ENCODE measurements around the gene MAP2. TPM values are rescaled to one million over a fixed set of nuclear protein-coding genes. Genes with fewer than 3 reads are reported as not detected.

The MAP2 gene
- total RNA-seq, 1 experiment from 2014 or later, result 7.6 TPM

GRCh38 chr2:209472871-209473270, 49.0 kb downstream of the MAP2 start:
- no peak overlapping the region for H3K4me3 Mint-ChIP-seq
- no peak for ATAC-seq
- H3K27me3 Mint-ChIP-seq (ENCODE audit: low read depth), result no peaks in the 10 kb centered on the region; the same call in 1 of the 2 replicates
- H3K4me1 Mint-ChIP-seq, result peaks cover 14% of the 10 kb centered on the region
- H3K9me3 Mint-ChIP-seq, result no peaks in the 10 kb centered on the region
- ChIA-PET POLR2A (interaction anchor here (0.6 kb wide), 1 partner anchor 261 kb away, joined by 4 read pairs; no protein-coding TSS in a partner anchor), CTCF (no interaction called here)
- no peak overlapping the region for H3K27ac Mint-ChIP-seq
- DNase-seq (ENCODE audit: low spot score), result no peak
- no peaks in the 10 kb centered on the region for H3K36me3 Mint-ChIP-seq
- TF ChIP-seq CDX4 (CRISPR knock-in tag; IDR thresholded peaks at IDR 0.05; ENCODE audit: borderline replicate concordance), result no peak

- no peak overlapping the region for H3K27ac Mint-ChIP-seq
- POLR2A ChIA-PET, result no interaction called here
- CTCF ChIA-PET, result no interaction called here
- no peaks in the 10 kb centered on the region; the same call in 1 of the 2 replicates for H3K27me3 Mint-ChIP-seq (ENCODE audit: low read depth)
- DNase-seq (ENCODE audit: low spot score) (no peak), ATAC-seq (no peak; the same call in 1 of the 2 replicates)
- H3K9me3 Mint-ChIP-seq, result no peaks in the 10 kb centered on the region
- H3K36me3 Mint-ChIP-seq, result no peaks in the 10 kb centered on the region
- no peak overlapping the region for H3K4me3 Mint-ChIP-seq
- H3K4me1 Mint-ChIP-seq, result peaks cover 14% of the 10 kb centered on the region
- TF ChIP-seq TEAD4 (CRISPR knock-in tag; IDR thresholded peaks at IDR 0.05) (no peak), NR1H2 (CRISPR knock-in tag; IDR thresholded peaks at IDR 0.05) (no peak), ZNF423 (CRISPR knock-in tag; IDR thresholded peaks at IDR 0.05) (no peak), ATF6 (CRISPR knock-in tag; IDR thresholded peaks at IDR 0.05) (no peak), ZNF281 (CRISPR knock-in tag; IDR thresholded peaks at IDR 0.05) (no peak), CTCF (IDR thresholded peaks at IDR 0.05) (no peak), ZNF425 (CRISPR knock-in tag; conservative IDR thresholded peaks at IDR 0.05) (no peak), ZNF232 (CRISPR knock-in tag; IDR thresholded peaks at IDR 0.05) (no peak), ZNF416 (CRISPR knock-in tag; IDR thresholded peaks at IDR 0.05) (no peak), PREB (CRISPR knock-in tag; IDR thresholded peaks at IDR 0.05; ENCODE audit: borderline replicate concordance) (no peak), AR (CRISPR knock-in tag; IDR thresholded peaks at IDR 0.05) (no peak), GABPB1 (CRISPR knock-in tag; IDR thresholded peaks at IDR 0.05) (no peak), GTF2I (CRISPR knock-in tag; conservative IDR thresholded peaks at IDR 0.05) (no peak), ESRRA (CRISPR knock-in tag; IDR thresholded peaks at IDR 0.05; ENCODE audit: borderline replicate concordance) (no peak), JUN (CRISPR knock-in tag; IDR thresholded peaks at IDR 0.05) (no peak), TEAD1 (CRISPR knock-in tag; IDR thresholded peaks at IDR 0.05) (no peak), MAX (CRISPR knock-in tag; IDR thresholded peaks at IDR 0.05) (no peak)
Measured at GRCh38 chr2:209473930-209474419, 50.1 kb downstream of the MAP2 start.
